HG03521 (cell line): ENCODE results near the gene NRF1.
"Not testable (repeated sequence)": the region's sequence is repeated elsewhere in the genome, so short reads cannot be mapped to it uniquely, and the experiment has no call there.

Source experiments
- ATAC-seq: cut with Tn5 transposase; IDR thresholded peaks from one replicate; pipeline ENCODE4 v1.9.1; 2021; ENCODE audit warnings: mild to moderate bottlenecking, moderate library complexity; ENCODE audit not compliant: unreplicated experiment

NRF1 gene

DNA sequence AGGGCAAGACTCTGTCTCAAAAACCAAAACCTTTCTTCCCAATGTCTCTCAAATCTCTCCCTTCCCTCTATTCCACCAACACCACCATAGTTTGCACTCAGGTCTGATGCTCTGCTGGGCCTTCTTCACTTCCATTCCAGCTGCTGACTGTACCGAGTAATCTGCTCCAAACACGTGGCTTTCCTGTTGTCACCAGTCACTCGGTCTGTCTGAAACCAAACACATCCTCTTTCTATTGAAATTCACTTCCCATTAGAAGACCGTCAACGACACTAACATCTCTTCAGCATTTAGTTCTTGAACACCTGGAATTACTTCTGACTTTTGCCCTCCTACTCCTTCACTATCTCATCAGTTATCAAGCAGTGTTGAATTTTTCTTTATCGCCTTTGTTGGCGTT, 4.7 kb upstream of the NRF1 start:
- no peak for ATAC-seq

DNA sequence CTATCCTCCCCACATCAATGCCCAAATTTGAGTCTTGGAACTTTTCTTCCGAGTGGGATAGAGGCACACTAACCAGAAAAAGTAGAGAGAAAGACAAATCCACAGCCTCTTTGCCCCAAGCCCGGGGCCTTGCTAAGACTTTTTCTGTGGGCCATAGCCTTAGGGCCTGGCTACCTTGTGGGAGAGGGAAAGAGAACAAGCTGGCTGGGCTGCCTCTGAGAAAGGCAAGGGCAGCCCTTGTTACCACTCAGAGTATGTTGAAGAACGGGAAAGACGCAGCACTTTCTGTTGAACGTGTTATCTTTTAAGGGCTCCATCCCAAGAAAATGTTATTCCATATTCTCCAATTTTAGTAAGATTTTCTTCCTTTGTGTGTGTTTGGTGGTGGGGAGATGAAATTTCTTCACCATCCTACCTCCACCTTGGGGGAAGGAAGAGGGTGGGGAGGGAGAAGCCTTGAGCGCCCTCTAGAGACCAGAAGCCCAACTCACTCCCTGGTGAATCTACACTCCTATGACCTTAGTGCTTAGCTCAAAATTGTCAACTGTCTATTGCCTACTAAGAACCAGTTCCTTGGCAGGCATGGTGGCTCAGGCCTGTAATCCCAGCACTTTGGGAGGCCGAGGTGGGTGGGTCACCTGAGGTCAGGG, 3.9 kb upstream of the NRF1 start:
- no peak for ATAC-seq

DNA sequence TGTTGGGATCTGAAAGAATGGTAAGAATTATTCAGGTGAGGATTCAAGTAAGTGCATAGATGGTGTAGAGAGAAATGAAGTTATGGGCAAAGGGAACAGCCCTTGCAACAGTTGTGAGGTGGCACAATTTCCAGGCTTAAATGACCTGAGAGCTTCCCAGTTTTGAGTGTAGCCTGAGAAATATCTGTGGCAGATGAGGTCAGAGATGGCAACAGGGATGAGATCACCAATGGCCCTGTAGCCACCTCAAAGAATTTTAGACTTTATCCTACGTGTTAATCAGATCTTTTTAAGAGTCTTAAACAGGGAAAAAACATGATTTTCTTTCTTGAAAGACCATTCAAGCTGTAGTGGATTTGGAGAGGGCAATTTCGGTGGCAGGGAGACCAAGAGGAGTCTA, 1.9 kb upstream of the NRF1 start:
- no peak for ATAC-seq

DNA sequence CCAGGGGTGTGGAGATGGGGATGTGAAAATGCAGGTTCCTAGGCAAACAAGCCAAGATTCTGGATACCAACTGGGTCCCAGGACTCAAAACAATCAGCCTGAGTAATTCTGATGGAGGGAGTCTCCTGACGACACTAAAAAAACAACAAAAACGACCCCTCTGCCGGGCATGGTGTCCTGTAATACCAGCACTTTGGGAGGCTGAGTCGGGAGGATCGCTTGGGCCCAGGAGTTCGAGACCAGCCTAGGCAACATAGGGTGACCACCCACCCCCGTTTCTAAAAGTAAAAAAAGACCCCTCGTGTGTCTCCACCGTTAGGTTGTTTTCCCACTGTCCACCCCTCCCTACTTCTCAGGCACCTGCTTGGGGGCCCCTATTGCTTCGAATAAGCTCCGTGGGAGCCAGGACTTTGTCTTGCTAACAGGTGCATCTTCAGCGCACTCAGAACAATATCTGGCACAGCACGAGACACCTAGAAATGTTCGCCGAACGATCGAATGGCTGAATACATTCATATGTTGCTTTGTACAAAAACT, 743 bp upstream of the NRF1 start:
- no peak for ATAC-seq

DNA sequence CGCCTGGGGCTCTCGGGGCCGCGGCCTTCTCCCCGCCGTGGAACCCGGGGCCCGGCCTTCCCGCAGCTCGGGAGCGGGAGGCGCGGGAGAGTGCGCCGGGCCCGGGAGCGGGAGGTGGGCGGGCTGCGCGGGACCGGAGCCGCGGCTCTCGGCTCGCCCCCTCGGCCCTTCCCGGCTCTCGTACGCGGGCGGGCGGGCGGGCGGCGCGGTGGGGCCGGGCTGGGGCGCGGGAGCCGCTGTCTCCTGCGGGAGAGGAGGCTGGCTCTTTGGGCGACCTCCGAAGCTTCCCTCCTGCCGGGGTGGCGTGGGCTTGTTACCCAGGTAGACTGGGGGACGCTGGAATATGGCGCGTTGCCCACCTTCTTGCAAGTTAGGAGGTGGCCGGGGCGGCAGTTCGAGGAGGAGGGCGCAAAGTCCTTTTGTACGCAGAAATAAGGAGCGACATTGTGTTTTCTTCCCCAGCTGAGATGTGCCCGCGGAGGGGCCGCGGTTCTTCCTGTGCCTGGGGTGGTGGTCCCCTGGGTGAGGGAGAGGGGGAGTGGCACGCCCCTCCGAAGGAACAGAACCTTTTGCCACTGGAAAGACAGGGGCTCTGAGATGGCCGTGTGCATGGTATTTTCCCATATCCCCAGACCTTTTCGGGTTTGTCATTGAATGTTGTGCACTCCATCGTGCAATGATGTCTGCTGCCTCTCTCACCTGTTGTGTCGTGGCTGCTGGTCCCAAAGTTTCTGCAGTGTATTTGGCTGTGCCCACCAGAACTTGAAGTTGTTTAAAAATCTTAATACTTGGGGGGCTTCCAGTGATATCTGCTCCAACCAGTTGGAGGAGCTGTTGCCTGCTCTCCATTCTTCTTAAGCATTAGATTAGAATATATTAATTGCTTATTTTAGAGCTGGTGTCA, 844 bp downstream of the NRF1 start:
- ATAC-seq: no peak

DNA sequence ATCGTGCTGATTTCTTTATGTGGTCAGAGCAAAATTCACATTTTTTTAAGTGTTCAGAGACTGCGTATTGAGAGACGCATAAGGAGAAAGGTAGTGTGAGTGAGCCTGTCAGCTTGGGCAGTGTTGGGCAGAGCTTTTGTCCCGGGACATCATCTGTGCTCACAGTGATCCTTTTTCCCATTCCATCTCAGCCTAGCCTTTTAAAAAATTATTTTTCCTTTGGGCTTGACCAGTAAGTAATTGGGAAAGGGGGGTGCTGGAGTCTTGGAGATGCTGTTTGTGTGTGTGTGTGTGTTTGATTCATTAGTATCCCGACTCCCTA, 1.5 kb downstream of the NRF1 start:
- ATAC-seq: no peak

DNA sequence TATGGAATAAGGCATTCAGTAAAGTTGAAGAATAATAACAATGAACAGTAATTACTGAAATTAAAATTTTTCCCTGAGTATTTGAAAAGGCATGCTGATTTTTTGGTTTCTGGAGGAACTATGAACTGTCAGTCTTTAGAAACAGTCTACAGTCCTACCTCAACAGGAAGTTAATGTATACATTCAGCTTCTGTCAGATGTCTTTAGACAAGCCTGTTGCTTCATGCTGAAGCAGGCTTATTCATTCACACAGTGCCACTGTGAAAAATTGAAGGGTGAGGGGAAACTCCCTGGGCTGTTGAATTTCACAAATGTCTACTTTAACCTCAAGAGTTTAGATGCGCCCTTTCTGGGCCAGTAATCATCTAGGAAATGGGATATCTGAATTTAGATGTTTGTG, 3.5 kb downstream of the NRF1 start:
- no peak for ATAC-seq

DNA sequence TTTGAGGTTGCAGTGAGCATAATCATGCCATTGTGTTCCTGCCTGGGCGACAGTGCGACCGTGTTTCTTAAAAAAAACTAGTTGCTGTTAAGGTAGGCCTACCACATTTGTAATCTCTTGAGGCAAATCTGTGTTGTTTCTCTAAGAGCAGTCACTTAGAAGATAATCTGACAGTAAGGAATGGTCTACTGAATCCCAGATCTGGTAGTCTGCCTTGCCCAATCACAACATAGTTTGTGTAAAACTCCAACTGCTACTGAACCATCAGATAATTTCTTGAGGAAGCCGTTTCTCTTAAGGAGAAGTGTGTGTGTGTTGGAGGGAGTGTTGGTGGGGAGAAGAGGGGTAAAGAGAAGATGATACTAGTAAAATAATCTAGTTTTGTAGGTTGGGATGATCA, 5.0 kb downstream of the NRF1 start:
- no peak for ATAC-seq

DNA sequence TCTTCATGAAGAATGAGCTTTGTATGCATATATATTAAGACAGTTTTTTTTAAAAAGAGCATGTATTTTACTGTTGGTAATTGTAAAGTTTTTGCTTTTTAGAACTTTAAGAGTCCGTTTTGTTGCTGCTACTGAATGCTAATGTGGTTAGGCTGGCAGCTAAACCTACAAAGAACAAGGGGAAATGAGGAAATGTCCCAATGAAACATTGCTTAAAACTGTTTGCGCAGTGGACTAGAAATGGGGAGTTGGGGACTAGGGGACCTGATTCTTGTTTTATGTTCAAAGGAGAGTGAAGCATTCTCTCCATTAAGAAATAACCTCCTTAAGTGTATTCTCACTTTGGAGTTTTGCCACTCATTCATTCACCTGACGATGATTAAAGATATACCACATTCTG, 5.7 kb downstream of the NRF1 start:
- ATAC-seq: no peak

DNA sequence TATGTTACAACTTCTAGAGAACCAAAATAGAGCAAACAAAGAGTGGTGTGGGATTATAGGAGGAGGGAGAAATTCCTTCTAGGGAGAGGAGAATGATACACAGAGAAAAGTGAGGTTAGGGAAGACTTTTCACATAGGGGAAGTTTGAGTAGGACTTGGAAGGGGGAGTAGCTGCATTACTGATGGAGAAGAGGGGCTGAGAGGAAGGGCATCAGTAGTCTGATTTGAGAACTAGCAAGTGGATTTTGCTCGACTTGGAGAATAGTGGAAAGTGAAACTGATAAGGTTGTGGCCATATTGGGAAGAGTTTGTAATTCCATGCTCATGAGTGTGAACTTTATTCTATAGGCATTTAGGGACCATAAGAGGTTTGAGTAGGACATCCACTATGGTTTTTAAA, 6.1 kb downstream of the NRF1 start:
- no peak for ATAC-seq

DNA sequence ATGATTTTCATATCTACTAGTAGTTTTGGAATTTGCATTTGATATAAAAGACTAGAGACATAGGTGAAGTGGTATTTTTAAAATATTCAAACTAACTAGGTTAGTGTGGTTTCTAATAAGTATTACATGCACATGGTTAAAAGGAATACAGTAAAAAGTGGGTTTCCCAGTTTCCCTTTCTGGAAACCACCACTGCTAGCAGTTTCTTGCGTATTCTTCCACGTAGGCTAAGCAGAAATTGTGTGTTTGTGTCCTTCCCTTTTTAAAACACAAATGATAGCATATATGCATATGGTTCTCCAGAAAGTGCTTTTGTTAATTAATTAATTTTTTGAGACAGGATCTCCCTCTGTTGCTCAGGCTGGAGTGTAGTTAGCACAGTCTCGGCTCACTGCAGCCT, 15.4 kb downstream of the NRF1 start:
- no peak for ATAC-seq

DNA sequence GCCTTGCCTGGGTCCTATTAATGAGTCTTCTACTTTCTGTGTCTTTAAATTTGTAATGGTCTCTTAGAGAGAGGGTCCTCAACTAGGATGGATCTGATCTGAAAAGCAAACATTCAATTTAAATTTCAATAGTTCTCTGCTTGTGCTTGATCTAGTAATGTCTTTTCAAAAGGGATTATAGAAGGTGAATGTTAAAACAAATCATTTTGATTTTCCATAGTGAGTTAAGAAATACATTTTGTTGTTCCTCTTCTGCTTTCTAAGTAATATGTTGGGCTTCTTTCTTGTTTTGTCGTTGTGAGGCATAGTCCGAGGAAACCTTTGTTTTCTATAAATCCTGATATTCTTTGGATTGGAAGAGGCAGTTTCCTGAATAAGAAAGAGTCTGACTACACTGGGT, 18.8 kb downstream of the NRF1 start:
- no peak for ATAC-seq

DNA sequence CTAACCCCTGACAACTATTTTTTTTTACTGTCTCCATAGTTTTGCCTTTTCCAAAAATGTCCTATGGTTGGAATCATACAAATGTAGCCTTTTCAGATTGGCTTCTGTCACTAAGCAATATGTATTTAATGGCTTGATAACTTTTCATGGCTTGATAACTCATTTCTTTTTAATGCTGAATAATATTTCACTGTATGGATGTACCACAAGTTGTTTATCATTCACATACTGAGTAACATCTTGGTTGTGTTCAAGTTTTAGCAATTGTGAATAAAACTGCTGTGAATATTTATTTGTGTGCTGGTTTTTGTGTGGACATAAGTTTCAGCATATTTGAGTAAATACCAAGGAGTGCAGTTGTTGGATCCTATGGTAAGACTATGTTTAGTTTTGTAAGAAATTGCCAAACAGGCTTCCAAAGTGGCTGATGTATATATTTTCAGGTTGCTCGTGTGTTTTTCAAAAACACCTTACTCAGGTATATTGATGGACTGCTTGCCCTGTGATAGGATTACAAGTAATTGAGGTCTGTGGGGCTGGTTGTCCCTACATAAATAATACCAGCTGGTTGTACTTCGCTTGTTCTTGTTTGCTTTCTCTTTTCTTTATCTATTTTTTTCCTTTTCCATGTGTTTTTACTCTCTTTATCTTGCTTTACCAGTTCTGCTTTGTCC, 23.0 kb downstream of the NRF1 start:
- ATAC-seq: no peak

DNA sequence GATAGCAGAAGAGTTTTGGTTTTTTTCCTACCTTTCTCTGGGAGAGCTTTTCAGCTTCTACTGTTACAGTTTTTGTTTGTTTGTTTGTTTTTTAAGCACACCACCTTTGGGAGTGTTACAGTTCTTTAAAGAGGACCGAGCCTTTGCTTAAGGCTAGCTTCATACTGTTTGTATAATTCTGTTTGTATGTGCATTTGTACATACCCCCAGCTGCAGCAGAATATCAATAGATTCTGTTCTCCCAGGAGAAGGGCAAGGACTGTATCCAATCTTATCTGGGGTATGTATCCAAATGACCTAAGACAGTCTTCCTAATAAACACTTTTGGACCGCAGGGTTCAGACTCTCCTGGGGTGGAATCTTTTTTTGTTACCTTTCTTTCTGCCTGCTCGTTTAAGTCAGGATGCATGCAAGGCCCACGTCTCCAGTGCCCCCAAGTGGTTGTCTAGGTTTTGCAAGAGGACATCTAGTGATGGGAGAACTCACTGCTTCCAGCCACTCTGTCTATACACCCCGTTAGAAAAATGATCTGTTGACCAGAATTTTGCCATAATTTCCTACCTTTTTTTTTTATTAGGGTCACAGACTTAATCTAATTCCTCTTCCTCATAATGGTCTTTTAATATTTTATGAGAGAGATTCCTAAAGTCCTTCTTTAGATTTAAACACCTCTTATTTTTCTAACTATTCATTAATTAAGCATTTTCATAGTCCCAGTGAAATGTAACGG, 23.9 kb downstream of the NRF1 start:
- no peak for ATAC-seq

DNA sequence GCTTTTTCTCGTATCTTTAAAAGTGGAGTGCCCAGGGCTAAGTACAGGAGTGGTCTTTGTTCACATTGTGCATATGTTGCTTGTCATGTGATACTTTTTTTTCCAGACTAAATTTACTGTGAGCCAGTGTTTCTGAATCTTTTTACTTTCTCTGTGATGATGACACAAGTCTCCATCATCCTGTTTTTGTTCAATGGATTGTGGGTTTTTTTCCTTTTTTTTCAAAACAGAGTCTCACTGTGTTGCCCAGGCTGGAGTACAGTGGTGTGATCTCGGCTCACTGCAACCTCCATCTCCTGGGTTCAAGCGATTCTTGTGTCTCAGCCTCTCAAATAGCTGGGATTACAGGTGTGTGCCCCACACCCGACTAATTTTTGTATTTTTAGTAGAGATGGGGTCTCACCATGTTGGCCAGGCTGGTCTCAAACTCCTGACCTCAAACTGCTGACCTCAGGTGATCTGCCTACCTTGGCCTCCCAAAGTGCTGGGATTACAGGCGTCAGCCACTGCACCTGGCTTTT, 24.6 kb downstream of the NRF1 start:
- ATAC-seq: not testable (repeated sequence)

DNA sequence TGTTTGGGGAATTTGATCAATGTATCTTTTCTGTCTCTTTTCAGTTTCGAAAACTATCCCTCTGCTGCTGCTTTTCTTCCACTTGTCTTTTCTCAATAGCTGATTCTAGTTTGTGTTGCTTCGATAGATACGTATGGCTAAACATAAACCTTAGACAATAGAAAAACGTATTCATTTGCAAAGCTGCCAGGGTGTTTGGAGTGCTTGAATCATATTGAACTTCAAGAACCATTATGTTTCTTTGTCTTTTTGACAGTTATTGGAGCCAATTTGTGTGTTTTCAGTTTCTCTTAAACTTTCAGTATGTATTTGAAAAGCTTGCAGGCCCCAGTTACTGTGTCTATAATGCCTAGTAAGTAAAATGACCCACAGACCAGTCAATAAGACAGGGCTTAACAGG, 25.1 kb downstream of the NRF1 start:
- no peak for ATAC-seq

DNA sequence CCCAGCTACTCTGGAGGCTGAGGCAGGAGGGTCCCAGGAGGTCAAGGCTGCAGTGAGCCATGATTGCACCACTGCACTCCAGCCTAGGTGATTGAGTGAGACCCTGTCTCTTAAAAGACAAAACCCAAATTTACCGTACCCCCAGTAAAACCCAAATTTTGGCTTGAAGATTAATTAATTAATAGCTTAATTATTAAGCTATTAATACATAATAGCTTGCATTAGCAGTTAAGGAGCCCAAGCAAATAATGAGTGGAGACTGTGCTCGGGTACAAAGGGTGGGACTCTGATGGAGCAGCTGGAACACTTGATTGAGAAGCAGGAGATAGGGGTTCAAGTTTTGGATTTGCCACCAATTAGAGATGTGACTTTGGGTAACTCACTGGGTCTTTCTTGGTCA, 28.9 kb downstream of the NRF1 start:
- no peak for ATAC-seq

DNA sequence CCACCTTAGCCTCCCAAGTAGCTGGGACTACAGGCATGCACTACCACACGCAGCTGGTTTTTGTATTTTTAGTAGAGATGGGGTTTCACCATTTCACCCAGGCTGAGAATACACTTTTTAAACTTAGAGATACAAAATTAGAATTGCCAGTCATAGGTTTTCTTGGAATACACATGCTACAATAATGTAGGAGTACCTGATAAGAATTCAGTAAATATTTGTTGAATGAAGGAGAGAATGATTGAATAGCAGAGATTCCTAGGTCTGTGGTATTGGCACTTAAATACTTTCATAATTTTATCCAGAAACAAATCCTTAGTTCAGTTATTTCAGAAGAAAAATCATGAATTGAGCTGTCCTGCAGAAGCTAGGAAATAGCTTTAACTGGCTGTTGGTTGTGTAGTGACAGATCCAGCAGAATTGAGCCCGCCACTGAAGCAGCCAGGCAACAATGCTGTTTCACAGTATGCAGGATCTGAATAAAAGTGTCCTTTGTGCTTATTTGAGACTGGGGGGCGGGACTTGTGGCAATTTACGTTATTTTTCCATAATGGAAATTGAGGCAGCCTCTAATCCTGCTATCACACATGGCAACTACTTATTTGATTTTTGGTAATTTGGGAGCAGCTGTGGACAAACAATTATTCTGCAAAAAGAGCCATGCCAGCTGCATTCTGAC, 31.5 kb downstream of the NRF1 start:
- ATAC-seq: no peak

DNA sequence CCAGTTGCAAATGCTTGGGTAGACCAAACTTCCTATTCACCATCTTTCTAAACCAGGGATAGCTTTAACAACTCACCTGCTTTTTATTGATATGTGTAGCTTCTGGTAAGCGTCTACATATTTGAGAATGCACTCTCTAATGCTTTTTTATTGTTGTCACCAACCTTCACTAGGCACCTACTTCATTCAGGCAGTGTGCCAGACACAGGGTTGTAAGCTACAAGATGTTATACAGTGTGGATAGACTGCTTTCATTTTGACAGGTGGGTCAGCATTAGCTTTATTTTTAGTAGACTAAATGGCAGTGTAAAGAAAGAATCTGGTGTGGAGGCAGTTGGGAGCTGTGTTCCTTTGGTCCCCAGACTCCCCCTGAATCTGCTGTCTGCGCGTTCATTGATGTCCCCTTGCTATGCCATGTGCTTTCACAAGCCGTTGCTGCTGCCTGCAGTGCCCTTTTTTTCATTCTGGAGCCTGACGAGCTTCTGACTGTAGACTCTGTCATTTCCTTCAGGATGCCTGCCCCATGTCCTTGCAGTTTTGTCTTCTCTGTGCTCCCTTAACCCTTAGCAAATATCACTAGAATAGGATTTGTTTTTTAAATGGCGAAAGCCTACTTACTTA, 32.1 kb downstream of the NRF1 start:
- no peak for ATAC-seq

DNA sequence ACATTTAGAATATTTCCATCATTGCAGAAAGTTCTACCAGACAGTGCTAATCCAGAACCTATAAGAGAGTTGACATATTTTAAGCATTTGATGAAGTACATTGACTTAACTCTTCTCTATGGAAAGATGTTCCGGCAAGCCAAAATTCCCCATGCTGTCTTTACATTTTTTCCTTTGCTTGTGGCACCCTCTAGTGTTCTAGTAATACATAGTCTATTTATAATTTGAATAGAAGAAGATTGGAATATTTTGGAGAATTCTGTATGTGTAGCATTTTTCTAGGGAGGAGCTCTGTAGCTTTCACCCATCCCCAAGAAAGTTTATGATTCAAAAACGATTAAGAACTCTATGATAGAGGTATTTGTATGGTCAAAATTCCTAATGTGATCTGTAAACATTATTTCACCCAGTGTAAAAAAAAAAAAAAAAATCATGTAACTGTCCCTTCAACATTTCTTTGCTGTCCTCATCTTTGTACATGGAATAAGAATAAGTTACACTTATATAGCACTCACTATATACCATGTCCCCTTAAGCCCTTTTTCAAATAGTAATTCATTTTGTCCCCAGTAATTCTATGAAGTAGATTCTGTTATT, 33.2 kb downstream of the NRF1 start:
- no peak for ATAC-seq
